Gastrocnemius medialis (tissue), 4 donors: Measurements from ENCODE around the gene GAGE10.

Source experiments
- POLR2A ChIP-seq, 2 donors: fragments of 450-650 bp; IDR thresholded peaks; one replicate each; pipeline ENCODE4 v1.6.1; 2017; ENCODE audit warnings: antibody characterized with exemption in 2 of 2, mild to moderate bottlenecking in 2 of 2, moderate library complexity in 2 of 2
- TF ChIP-seq, protein P1 (sequence below), 5 experiments: fragments of 450-650 bp in 3 of 5; fragments of 200-600 bp in 2 of 5; sonication (generic) in 2 of 5; IDR thresholded peaks in 4 of 5; conservative IDR thresholded peaks in 1 of 5; 1 replicate in 4 of 5; 2 replicates in 1 of 5; pipeline ENCODE4 v1.5.1; 2016 to 2019; ENCODE audit warnings: antibody characterized with exemption in 5 of 5, mild to moderate bottlenecking in 3 of 5, moderate library complexity in 3 of 5

- TF ChIP-seq, protein P1, sequence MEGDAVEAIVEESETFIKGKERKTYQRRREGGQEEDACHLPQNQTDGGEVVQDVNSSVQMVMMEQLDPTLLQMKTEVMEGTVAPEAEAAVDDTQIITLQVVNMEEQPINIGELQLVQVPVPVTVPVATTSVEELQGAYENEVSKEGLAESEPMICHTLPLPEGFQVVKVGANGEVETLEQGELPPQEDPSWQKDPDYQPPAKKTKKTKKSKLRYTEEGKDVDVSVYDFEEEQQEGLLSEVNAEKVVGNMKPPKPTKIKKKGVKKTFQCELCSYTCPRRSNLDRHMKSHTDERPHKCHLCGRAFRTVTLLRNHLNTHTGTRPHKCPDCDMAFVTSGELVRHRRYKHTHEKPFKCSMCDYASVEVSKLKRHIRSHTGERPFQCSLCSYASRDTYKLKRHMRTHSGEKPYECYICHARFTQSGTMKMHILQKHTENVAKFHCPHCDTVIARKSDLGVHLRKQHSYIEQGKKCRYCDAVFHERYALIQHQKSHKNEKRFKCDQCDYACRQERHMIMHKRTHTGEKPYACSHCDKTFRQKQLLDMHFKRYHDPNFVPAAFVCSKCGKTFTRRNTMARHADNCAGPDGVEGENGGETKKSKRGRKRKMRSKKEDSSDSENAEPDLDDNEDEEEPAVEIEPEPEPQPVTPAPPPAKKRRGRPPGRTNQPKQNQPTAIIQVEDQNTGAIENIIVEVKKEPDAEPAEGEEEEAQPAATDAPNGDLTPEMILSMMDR (IDR thresholded peaks at IDR 0.05 in 4 of 5, conservative IDR thresholded peaks at IDR 0.05 in 1 of 5) = no peak
- TF ChIP-seq POLR2A (IDR thresholded peaks at IDR 0.05) = no peak
Observed at GRCh38 chrX:49287665-49288064, 15.8 kb upstream of the GAGE10 start.
